ENCODE data around the gene DLG4. TPM values are rescaled to one million over a fixed set of nuclear protein-coding genes. Genes with fewer than 3 reads are reported as not detected.
A peak's percentile ranks its signal among the peaks of the same experiment; 100 is the strongest.

Gene DLG4
- total RNA-seq, 4 donors from 2014 or later, result 6.8 to 21.5 (median 12.4) TPM

GRCh38 chr17:7146115-7146514, 73.5 kb downstream of the DLG4 start:
- intact Hi-C loops (cut with DNase I), result no loop called here
- H3K9me3 ChIP-seq, result no peaks in the 10 kb centered on the region
- WGBS, 2 donors, result 45 to 54% methylated on average over 6 of the region's 6 CpGs
- H3K27ac ChIP-seq, result no peak overlapping the region
- DNase-seq, result no peak
- no peak for TF ChIP-seq CTCF (IDR thresholded peaks at IDR 0.05)
- no peak for TF ChIP-seq POLR2A (IDR thresholded peaks at IDR 0.05)
- H3K27me3 ChIP-seq, result no peaks in the 10 kb centered on the region
- no peaks in the 10 kb centered on the region for H3K36me3 ChIP-seq
- peaks cover 4 to 6% of the 10 kb centered on the region in 2 donors for H3K4me1 ChIP-seq
- H3K4me3 ChIP-seq (replicated peaks in 1 of 3), result no peak overlapping the region

DNA sequence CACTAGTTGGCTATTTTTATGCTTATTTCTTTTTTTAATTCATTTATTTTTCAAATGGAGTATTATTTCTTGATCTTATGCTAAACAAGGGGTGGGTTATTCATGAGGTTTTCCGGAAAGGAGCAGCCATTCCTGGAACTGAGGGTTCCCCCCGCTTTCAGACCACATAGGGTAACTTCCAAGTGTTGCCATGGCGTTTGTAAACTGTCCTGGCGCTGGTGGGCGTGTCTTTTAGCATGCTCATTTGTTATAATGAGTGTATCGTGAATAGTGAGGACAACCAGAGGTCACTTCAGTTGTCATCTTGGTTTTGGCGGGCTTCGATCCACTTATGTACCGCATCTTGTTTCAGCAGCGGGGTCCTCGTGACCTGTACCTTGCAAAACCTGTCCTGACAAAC, 75.4 kb downstream of the DLG4 start:
- TF ChIP-seq POLR2A (IDR thresholded peaks at IDR 0.05) (no peak), CTCF (IDR thresholded peaks at IDR 0.05) (no peak)
- Histone ChIP-seq H3K4me3 (replicated peaks in 1 of 3) (no peak overlapping the region), H3K36me3 (no peaks in the 10 kb centered on the region), H3K9me3 (no peaks in the 10 kb centered on the region), H3K4me1 (peaks cover 8 to 15% of the 10 kb centered on the region in 2 donors), H3K27me3 (no peaks in the 10 kb centered on the region), H3K27ac (no peak overlapping the region)
- no peak for DNase-seq
- intact Hi-C loops (cut with DNase I), result no loop called here
- WGBS, 2 donors, result 64 to 68% methylated on average over 11 of the region's 11 CpGs

- peak; percentile 79 to 80 for DNase-seq
- Histone ChIP-seq H3K27me3 (no peaks in the 10 kb centered on the region), H3K9me3 (no peaks in the 10 kb centered on the region), H3K27ac (peak overlapping the region; percentile 40 to 65 (median 54)), H3K4me3 (replicated peaks in 1 of 3) (no peak overlapping the region), H3K4me1 (peaks cover 8 to 17% of the 10 kb centered on the region in 2 donors), H3K36me3 (no peaks in the 10 kb centered on the region)
- TF ChIP-seq CTCF (IDR thresholded peaks at IDR 0.05) (no peak), POLR2A (IDR thresholded peaks at IDR 0.05) (no peak)
- WGBS, 2 donors, result 25 to 27% methylated on average over 10 of the region's 10 CpGs
- intact Hi-C loops (cut with DNase I), result no loop called here
These were observed 77.8 kb downstream of the DLG4 start for GRCh38 chr17:7141824-7142223.

GRCh38 chr17:7139400-7139799, 80.2 kb downstream of the DLG4 start:
- Histone ChIP-seq H3K27ac (no peak overlapping the region), H3K27me3 (no peaks in the 10 kb centered on the region), H3K36me3 (no peaks in the 10 kb centered on the region), H3K4me3 (replicated peaks in 1 of 3) (no peak overlapping the region), H3K9me3 (no peaks in the 10 kb centered on the region), H3K4me1 (peaks cover 11 to 23% of the 10 kb centered on the region in 2 donors)
- no peak for DNase-seq
- 49 to 50% methylated on average over 10 of the region's 10 CpGs for WGBS, 2 donors
- intact Hi-C loops (cut with DNase I), result no loop called here
- TF ChIP-seq CTCF (IDR thresholded peaks at IDR 0.05), result no peak
- TF ChIP-seq POLR2A (IDR thresholded peaks at IDR 0.05), result no peak

DNA sequence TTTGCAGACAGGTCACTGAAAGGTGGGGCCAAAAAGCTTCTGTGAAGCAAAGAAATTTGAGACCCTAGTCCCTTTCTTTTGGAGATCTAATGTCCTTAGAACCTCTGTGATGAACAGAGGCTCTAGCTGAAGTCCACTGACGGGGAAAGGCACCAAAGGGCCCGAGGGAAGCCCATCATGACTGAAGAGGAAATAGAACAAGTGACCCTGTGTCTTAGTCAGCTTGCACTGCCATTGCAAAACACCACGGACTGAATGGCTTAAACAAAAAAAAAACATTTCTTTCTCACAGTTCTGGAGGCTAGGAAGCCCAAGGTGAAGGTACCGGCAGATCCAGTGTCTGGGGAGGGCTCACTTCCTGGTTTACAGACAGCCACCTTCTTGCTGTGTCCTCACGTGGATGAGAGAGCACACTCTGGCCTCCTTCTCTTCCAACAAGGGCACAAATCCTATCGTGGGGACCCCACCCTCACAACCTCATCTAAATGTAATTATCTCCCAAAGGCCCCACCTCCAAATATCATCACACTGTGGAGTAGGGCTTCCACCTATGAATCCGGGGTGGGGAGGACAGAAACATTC, 80.7 kb downstream of the DLG4 start:
- DNase-seq, result no peak
- H3K27ac ChIP-seq, result no peak overlapping the region
- TF ChIP-seq POLR2A (IDR thresholded peaks at IDR 0.05) (no peak), CTCF (IDR thresholded peaks at IDR 0.05) (no peak)
- no peaks in the 10 kb centered on the region for H3K9me3 ChIP-seq
- WGBS, 2 donors, result 62 to 72% methylated on average over 7 of the region's 7 CpGs
- H3K36me3 ChIP-seq, result no peaks in the 10 kb centered on the region
- H3K4me3 ChIP-seq (replicated peaks in 1 of 3), result no peak overlapping the region
- H3K4me1 ChIP-seq, result peaks cover 11 to 23% of the 10 kb centered on the region in 2 donors
- intact Hi-C loops (cut with DNase I), result no loop called here
- no peaks in the 10 kb centered on the region for H3K27me3 ChIP-seq

Measured in thyroid gland (tissue), 4 donors.